Mucosa of rectum (tissue), 2 donors: Measurements from ENCODE around the gene RAB11FIP3.
"Not testable (repeated sequence)": the region's sequence is repeated elsewhere in the genome, so short reads cannot be mapped to it uniquely, and the experiment has no call there.

Experiments used
- H3K27ac ChIP-seq, 2 donors: one replicate each; pipeline ENCODE4 v1.7.0; 2013; ENCODE audit warnings: inconsistent platforms in 2 of 2, low read depth in 2 of 2, low read length in 2 of 2
- H3K27me3 ChIP-seq, 2 donors: one replicate each; pipeline ENCODE4 v1.7.0; 2013; ENCODE audit warnings: low read length in 2 of 2; ENCODE audit not compliant: control insufficient read depth in 2 of 2, insufficient read depth in 2 of 2
- H3K36me3 ChIP-seq, 2 donors: one replicate each; pipeline ENCODE4 v1.7.0; 2013; ENCODE audit warnings: low read length in 2 of 2; ENCODE audit not compliant: control insufficient read depth in 2 of 2, insufficient read depth in 2 of 2
- H3K4me1 ChIP-seq, 2 donors: one replicate each; pipeline ENCODE4 v1.7.0; 2013; ENCODE audit warnings: low read length in 2 of 2, mild to moderate bottlenecking in 1 of 2; ENCODE audit not compliant: control insufficient read depth in 2 of 2, insufficient read depth in 2 of 2
- H3K4me3 ChIP-seq, 2 donors: one replicate each; pipeline ENCODE4 v1.7.0; 2013; ENCODE audit warnings: low read length in 2 of 2
- H3K9ac ChIP-seq, 2 donors: one replicate each; pipeline ENCODE4 v1.7.0; 2013; ENCODE audit warnings: low read length in 2 of 2, low read depth in 1 of 2, mild to moderate bottlenecking in 1 of 2
- H3K9me3 ChIP-seq, 2 donors: one replicate each; pipeline ENCODE4 v1.7.0; 2013; ENCODE audit warnings: low read length in 2 of 2; ENCODE audit not compliant: control insufficient read depth in 2 of 2
- donor health status: healthy.
- donor health status: Normal muscosa, but diverticular disease.

The RAB11FIP3 gene

DNA sequence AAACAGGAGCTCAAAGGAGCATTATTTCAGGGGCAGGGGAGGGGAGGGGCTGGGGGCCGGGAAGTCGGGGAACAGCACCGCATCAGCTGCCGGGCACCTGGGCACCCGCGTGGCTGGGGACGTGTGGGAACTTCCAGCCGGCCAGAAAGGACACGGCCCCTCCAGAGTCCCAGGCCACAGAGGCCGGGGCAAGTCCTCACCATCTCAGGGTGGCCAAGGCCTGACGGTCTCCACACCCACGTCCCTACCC is 44.8 kb upstream of the RAB11FIP3 start:
- Histone ChIP-seq H3K9ac (peak overlapping the region; percentile 74 to 83), H3K27me3 (no peaks in the 10 kb centered on the region), H3K4me3 (peak overlapping the region; percentile 73 to 76), H3K9me3 (no peaks in the 10 kb centered on the region), H3K4me1 (peaks cover 27 to 35% of the 10 kb centered on the region in 2 donors), H3K36me3 (peaks cover 8 to 19% of the 10 kb centered on the region in 2 donors), H3K27ac (peak overlapping the region; percentile 63 to 71)

DNA sequence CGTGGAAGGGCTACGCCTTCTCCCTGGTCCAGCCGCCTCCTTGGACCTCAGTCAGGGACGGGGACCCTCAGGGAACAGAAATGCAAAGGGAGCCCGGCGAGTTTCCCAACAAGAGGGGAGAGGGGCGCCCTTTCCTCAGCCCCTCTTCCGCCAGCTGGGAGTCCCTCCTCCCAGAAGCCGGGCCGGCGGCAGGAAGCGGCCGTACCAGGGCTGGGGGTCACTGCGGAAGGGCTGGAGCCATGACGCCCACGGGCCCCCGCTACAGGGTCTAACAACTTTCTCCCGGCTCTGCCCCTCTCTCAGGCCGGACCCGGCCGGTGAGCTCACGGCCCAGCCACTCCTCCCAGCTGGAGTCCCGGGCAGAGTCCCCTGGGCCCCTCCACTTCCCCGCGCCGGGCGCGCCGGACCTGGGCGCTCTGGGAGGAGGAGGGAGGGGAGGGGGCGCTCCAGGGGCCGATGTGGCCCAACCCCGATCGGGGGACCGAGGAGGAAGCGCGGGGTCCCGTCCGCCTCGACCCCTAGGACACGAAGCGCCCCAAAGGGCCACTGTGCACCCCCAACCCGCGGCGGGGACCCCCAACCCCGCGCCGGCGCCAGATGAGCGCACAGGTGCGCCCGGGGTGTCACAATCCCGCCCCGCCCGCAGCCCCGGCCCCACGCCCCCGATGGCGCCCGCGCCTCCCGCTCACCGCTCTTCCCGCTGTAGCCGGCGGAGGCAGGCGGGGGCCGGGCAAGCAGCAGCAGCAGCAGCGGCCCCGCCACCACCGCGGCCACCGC is 44.2 kb upstream of the RAB11FIP3 start:
- Histone ChIP-seq H3K9me3 (no peaks in the 10 kb centered on the region), H3K27me3 (no peaks in the 10 kb centered on the region), H3K9ac (peak overlapping the region; percentile 74 to 83), H3K4me1 (peaks cover 27 to 35% of the 10 kb centered on the region in 2 donors), H3K4me3 (peak overlapping the region; percentile 73 to 76), H3K27ac (peak overlapping the region; percentile 63 to 71), H3K36me3 (peaks cover 5 to 14% of the 10 kb centered on the region in 2 donors)

DNA sequence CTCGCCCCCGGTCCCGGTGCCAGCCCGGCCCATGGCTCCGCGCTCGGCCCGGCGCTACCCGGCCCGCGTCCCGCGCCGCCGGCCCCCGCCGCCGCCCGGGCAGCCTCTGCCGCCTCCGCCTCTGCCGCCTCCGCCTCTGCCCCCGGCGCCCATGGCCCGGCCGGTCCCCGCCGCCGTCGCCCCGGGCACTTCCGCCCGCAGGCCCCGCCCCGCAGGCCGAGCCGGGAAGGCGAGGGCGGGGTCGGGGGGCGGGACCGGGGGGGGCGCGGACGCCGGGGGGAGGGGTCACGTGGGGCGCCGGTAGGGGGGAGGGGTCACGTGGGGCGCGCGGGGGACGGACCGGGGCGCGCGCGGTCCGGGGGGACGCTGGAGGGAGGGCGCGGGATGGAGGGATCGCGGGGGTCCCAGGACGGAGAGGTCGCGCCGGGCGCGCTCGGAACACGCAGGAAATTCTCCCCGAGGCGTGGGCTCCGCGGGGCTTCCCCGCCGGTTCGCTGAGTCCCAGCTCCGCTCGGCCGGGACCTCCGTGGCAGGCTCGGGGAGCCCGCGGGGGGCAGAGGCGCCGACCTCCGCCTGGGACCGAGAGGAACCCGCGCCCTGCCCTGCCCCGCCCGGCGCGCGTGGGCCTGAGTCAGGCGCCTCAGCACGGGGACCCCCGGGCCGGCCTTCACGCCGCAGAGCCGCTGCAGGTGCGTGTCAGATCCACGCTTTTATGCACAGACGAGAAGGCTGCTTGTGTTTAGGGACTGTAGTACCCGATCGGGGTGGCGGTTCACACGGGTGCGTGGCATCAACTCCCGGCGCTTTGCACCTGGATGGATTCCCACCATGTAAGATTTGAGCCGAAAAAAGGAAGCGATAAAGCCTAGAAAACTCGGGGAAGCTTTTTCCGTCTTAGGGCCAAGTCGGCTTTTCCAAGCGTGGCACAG is 43.4 kb upstream of the RAB11FIP3 start, which contains the start of gene PGAP6:
TSS of gene PGAP6 (minus strand) at position 190 of the 929 bp plus-strand sequence. CDS start at position 33, 157 bp downstream.
- H3K4me1 ChIP-seq: peaks cover 27 to 35% of the 10 kb centered on the region in 2 donors
- H3K36me3 ChIP-seq: peaks cover 1 to 6% of the 10 kb centered on the region in 2 donors
- H3K9ac ChIP-seq: peak within 1 kb of the TSS; percentile 76 to 83
- peak within 1 kb of the TSS; percentile 80 to 87 for H3K27ac ChIP-seq
- H3K27me3 ChIP-seq: no peaks in the 10 kb centered on the region
- H3K4me3 ChIP-seq: peak within 1 kb of the TSS; percentile 84 to 89
- no peaks in the 10 kb centered on the region for H3K9me3 ChIP-seq

DNA sequence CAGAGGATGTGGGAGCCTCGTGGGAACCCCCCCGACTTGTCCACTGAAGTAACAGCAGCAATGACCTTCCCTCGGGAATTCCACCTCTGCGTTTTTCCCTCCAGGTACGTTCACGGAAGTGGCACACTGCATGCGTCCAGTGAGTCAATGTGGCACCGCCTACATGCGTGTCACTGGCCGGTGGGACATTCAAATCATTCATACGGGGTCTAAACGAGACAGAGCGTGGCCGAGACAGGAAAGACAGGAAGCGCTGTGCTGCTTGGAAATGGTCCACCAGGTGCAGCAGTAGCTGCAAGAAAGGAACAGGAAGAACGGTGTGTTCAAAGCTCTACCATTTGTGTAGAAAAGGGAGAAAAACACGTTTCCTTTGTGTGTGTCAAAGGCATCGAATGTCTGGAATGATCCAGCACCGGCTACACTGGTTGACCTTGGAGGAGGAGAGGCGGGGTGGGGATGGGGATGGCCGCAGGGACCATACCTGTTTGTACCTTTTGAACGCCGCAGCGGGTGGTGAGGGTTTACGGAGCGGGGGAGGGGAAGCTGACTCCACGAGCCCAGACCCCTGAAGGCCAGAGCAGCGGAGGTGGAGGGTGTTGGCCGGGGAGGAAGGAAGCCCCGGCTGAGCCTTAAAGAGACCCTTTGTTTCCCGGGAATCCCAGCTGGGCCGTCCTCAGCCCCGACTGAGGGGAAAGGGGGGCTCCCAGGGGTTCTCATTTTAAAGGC is 42.0 kb upstream of the RAB11FIP3 start:
- peak overlapping the region; percentile 76 to 81 for H3K9ac ChIP-seq
- no peaks in the 10 kb centered on the region for H3K27me3 ChIP-seq
- no peaks in the 10 kb centered on the region for H3K36me3 ChIP-seq
- H3K9me3 ChIP-seq: no peaks in the 10 kb centered on the region
- H3K4me3 ChIP-seq: peak overlapping the region; percentile 53 to 89
- H3K4me1 ChIP-seq: peaks cover 27 to 35% of the 10 kb centered on the region in 2 donors
- peak overlapping the region; percentile 80 to 87 for H3K27ac ChIP-seq

DNA sequence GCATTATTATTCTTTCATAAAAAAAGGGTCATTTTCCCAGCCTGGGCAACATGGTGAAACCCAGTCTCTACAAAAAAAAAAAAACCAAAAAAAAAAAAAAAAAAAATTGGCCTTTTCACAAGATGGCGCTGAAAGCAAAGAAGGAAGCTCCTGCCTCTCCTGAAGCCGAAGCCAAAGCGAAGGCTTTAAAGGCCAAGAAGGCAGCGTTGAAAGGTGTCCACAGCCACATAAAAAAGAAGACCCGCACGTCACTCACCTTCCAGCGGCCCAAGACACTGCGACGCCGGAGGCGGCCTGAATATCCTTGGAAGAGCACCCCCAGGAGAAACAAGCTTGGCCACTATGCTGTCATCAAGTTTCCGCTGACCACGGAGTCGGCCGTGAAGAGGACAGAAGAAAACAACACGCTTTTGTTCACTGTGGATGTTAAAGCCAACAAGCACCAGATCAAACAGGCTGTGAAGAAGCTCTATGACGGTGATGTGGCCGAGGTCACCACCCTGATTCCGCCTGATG is 38.8 kb upstream of the RAB11FIP3 start:
- no peak overlapping the region for H3K9ac ChIP-seq
- H3K27ac ChIP-seq: peak overlapping the region in 1 of 2 donors; percentile 11
- H3K4me3 ChIP-seq: no peak overlapping the region

DNA sequence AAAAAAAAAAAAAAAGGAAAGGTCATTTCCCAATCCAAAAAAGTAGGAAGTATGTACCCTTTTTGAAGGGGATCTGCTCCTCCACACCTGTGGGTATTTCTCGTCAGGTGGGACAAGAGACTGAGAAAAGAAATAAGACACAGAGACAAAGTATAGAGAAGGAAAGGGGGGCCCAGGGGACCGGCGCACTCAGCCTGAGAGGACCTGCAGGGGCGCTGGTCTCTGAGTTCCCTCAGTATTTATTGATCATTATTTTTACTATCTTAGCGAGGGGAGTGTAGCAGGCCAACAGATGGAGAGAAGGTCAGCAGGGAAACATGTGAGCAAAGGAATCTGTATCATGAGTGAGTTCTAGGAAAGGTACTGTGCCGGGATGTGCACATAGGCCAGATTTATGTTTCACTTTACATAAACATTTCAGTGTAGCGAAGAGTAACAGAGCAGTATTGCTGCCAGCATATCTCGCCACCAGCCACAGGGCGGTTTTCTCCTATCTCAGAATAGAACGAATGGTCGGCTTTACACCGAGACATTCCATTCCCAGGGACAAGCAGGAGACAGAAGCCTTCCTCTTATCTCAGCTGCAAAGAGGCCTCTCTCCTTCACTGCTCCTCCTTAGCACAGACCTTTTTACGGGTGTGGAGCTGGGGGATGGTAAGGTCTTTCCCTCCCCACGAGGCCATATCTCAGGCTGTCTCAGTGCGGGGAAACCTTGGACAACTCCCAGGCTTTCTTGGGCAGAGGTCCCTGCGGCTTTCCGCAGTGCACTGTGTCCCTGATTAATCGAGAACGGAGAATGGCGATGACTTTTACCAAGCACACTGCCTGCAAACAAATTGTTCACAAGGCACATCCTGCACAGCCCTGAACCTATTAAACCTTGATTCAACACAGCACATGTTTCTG is 37.4 kb upstream of the RAB11FIP3 start:
- not testable (repeated sequence) for H3K4me1 ChIP-seq, H3K4me3 ChIP-seq, H3K27ac ChIP-seq, H3K36me3 ChIP-seq, H3K9me3 ChIP-seq, H3K27me3 ChIP-seq, H3K9ac ChIP-seq

More for the DNA sequence above, 38.8 kb upstream of the RAB11FIP3 start:
- Histone ChIP-seq H3K9me3 (no peaks in the 10 kb centered on the region), H3K27me3 (no peaks in the 10 kb centered on the region), H3K36me3 (no peaks in the 10 kb centered on the region), H3K4me1 (peaks cover 10 to 14% of the 10 kb centered on the region in 2 donors)

DNA sequence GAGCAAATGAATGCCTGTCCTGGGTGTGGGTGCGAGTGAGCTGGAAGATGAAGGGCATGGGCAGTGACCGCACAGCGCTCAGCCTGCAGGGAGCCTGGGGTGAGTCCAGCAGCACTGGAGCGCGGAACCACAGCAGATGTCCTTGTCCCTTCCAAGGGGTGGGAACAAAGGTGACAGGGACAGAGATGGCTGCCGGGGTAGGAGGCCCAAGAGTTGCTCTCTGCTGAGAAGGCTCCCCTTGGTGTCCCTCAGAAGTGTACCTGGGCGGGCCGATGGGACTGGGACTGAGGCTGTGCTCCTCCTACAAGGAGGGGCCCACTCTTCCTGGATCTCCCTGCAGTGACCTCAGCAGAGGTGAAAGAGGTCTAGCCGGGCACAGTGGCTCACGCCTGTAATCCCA is 36.1 kb upstream of the RAB11FIP3 start:
- no peak overlapping the region for H3K9ac ChIP-seq
- no peaks in the 10 kb centered on the region for H3K27me3 ChIP-seq
- no peak overlapping the region for H3K27ac ChIP-seq
- no peak overlapping the region for H3K4me3 ChIP-seq
- H3K9me3 ChIP-seq: no peaks in the 10 kb centered on the region
- no peaks in the 10 kb centered on the region for H3K36me3 ChIP-seq
- no peaks in the 10 kb centered on the region for H3K4me1 ChIP-seq

DNA sequence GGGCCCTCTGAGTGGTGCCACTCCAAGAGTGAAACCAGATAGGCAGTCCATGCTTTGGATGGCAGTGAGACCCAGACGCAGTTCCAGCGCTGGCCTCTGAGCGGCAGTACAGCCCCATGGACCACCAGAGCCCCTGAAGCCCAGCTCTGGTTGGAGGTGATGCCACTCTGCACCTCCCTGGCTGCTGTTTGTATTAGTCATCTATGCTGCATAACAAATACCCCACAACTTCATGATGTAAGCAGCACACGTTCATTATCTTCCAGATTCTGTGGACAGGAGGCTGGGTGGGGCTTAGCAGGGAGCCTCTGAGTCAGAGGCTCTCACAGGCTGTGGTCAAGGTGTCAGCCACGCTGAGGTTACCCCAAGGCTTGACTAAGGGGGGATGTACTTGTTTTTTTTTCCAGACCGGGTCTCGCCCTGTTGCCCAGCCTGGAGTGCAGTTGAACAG is 33.5 kb upstream of the RAB11FIP3 start:
- H3K36me3 ChIP-seq: no peaks in the 10 kb centered on the region
- peaks cover 0 to 2% of the 10 kb centered on the region in 2 donors for H3K4me1 ChIP-seq
- H3K9me3 ChIP-seq: no peaks in the 10 kb centered on the region
- H3K27me3 ChIP-seq: no peaks in the 10 kb centered on the region
- no peak overlapping the region for H3K4me3 ChIP-seq
- H3K27ac ChIP-seq: no peak overlapping the region
- no peak overlapping the region for H3K9ac ChIP-seq

DNA sequence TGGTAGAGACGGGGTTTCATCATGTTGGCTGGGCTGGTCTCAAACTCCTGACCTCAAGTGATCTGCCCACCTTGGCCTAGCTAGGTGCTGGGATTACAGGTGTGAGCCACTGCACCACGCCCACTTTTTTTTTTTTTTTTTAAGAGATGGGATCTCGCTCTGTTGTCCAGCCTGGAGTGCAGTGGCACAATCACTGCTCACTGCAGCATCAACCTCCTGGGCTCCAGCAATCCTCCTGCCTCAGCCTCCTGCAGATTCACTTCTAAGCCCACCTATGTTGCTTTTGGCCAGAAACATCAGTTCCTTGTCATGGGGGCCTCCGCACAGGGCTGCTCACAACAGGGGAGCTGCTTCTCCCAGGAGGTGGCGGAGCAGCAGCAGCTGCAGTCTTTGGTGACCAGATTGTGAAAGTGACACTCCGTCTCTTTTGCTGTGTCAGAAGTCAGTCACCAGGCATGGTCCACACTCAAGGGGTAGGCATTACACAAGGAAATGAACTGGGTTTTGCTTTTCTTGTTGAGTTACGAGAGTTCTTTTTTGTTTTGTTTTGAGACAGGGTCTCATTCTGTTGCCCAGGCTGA is 32.9 kb upstream of the RAB11FIP3 start:
- no peaks in the 10 kb centered on the region for H3K36me3 ChIP-seq
- no peak overlapping the region for H3K27ac ChIP-seq
- no peak overlapping the region for H3K4me3 ChIP-seq
- peaks cover 0 to 2% of the 10 kb centered on the region in 2 donors for H3K4me1 ChIP-seq
- H3K27me3 ChIP-seq: no peaks in the 10 kb centered on the region
- no peak overlapping the region for H3K9ac ChIP-seq
- H3K9me3 ChIP-seq: no peaks in the 10 kb centered on the region
